NCI-H526 (cell line): ENCODE results near the gene CACHD1.
"Not testable (repeated sequence)": the region's sequence is repeated elsewhere in the genome, so short reads cannot be mapped to it uniquely, and the experiment has no call there.

ENCODE experiments used
- DNase-seq, 2 experiments: peaks; one replicate each; lab custom pipeline; 2025; lab: John Stamatoyannopoulos, UW

Gene CACHD1

GRCh38 chr1:64696879-64697278, 226.9 kb downstream of the CACHD1 start:
- DNase-seq, result no peak

DNA sequence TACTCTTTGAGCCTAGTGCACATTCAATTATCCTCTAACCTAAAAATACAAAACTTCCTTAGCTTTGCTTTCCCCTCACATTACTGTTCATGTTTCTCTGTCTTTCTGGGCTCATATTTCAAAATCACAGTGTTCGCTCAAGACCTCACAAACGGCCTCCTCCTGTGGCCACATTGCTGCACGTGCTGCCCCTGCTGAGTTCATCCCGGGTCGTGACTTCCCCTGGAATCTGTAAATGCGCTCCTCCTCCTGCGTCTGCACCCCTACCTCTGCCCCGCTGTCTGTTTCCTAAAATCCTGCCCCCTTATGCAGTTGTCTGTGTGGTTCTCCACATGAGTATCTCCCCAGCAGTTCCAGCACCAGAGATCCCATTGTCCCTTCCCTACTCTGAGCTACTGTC, 229.4 kb downstream of the CACHD1 start:
- no peak for DNase-seq

DNA sequence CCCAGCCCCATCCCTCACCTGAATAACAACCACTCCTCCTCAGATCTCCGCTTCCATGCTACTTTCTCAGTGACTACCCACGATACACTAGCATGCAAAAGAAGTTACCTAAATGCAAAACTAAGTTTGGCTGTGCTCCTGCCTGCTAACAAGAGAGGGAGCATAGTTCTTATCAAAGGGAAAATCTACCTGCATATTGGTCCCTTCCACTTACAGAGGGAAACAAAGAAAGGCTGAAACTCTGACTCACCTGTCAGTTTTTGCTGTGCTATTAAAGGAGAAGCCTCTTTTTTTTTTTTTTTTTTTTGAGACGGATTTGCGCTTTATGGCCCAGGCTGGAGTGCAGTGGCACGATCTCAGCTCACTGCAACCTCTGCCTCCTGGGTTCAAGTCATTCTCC, 231.1 kb downstream of the CACHD1 start:
- peak; percentile 12 to 29 for DNase-seq

DNA sequence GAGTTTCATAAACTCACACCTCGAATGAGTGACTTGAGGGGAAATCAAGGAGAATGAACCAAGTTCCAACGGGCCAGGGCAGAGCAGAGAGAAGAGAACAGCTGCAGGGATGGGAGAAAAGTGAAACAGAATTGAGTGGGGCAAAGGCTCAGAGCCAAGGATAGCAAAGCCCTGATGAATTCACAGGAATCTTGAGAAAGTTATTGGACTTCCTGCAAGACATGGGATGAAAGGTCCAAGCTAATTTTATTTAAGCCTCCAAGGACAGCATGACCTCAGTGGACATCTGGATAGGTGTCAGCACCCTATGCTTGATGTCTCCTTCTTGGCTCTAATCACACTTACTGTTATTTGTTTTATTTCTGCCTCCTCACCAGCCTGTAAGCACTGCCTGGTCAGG, 232.0 kb downstream of the CACHD1 start:
- DNase-seq, result no peak

GRCh38 chr1:64702670-64703069, 232.7 kb downstream of the CACHD1 start:
- DNase-seq, result not testable (repeated sequence)

DNA sequence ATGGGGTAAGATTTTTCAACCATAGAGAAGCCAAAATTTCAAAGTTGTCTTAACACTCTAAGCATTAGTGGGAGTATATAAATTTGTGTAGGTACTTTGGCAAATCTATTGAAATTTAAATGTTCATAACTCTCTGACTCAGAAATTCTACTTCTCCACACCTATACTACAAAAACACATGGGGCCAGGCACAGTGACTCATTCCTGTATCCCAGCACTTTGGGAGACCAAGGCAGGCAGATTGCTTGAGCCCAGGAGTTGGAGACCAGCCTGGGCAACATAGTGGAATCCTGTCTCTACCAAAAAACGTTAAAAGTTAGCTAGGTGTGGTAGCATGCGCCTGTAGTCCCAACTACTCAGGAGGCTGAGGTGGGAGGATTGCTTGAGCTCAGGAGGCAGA, 233.7 kb downstream of the CACHD1 start:
- no peak for DNase-seq

DNA sequence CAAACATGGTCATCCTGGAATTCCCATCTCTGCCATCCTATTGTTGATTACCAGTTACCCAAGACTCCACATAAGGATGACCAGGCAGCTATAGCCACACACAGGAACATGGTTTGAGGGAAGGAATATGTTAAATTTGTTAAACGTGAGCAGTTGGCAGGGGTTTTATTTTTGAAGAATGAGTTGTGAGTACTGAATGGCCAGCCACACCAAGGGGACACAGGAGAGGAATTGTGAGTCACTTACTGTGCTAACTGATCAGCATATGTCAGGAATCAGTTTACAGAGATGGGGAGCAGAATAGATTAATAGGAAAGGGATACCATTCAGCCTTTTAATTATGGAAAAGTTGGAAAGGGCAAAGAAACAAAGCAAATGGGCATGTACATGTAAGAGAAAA, 235.7 kb downstream of the CACHD1 start:
- no peak for DNase-seq

- no peak for DNase-seq
Measured at GRCh38 chr1:64711266-64711665, 241.3 kb downstream of the CACHD1 start.

GRCh38 chr1:64712049-64712448, 242.1 kb downstream of the CACHD1 start:
- DNase-seq, result no peak

- no peak for DNase-seq
Measured at GRCh38 chr1:64715186-64715585, 245.3 kb downstream of the CACHD1 start.

GRCh38 chr1:64721135-64721534, 251.2 kb downstream of the CACHD1 start:
- DNase-seq, result no peak

DNA sequence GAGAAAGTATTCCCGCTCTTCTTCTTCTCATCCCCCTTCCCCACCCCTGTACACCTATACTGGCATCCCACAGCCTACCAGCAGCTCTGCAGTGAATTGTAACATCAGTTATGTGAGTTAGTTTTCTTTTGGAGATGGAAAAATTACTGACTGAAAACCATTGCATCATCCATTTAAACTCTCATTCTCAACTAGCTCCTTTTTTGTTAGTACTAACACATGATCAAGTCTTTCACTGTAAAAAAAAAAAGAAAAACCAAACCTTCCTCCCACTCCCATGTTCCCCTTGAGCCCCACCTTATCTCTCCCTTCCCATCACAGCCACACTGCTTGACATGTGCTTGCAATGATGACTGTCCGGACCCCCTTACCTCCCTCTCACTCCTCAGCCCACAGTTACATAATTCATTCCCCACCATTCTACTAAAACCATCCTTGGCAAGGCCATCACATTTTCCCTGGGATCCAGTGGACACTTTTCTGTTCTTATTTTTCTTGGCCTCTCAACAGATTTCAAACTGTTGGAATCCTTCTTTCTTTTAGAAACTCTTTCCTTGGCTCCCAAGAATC, 251.7 kb downstream of the CACHD1 start:
- no peak for DNase-seq

- no peak for DNase-seq
Measured at GRCh38 chr1:64727861-64728260, 257.9 kb downstream of the CACHD1 start.

DNA sequence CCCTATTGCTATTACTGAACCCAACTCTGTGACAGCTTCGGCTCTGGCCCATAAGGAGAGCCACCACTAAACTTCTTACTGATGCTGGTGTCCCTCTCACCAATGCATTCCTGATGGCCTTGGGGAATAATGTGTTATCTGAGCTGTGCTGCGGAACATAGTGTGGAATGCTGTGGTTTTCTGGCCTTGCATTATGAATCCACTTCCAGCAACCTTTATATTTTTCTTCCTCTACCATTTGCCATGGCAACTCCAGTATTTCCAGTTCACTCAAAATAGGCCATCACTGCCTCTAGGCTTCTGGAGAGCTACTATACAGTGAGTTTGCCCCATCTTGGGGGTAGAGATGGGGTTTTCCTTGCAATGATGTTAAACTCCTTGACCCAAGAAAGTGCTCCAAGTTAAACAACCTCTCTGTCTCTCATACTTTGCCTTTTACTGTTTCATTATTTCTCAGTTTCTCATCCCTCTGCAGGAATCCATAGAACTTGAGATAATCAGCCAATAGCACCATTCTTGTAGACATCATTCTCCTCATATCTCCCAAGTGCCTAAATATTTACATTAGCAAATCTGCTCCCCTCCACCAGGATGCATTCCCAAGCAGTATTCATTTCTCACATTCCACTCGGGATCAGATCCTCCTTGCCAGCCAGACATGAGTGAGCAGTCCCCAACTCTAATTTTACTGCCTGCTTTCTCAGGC, 263.8 kb downstream of the CACHD1 start:
- no peak for DNase-seq

DNA sequence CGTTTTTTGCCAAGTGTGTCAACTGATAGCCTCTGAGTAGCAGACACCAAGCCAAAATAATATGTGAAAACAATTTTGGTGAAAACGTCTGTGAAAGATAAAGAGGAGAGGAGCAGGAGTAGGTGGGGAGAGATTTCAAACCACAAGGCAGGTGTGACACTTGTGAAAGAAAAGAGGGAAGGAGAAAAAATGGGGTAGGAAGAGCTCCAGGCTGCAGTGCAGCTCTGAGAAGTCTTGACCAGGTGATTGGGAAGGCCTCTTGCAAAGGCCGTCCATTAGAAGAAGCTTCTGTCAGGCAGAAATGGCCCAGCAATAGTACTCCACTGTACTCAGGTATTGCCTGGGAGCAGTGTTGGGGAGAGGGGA, 264.3 kb downstream of the CACHD1 start:
- DNase-seq, result no peak

GRCh38 chr1:64740687-64741086, 270.8 kb downstream of the CACHD1 start:
- not testable (repeated sequence) for DNase-seq
